Loucy (cell line): Measurements from ENCODE around the gene AFF3.

Experiments
- EZH2phosphoT487 ChIP-seq: fragments of 200-600 bp; IDR thresholded peaks from 2 replicates; pipeline ENCODE4 v1.6.1; 2018; ENCODE audit warnings: antibody characterized with exemption, mild to moderate bottlenecking, moderate library complexity, borderline replicate concordance
- TF ChIP-seq, protein P1 (sequence below): fragments of 200-600 bp; sonication (generic); conservative IDR thresholded peaks from 2 replicates; pipeline ENCODE4 v1.5.1; 2014; ENCODE audit warnings: mild to moderate bottlenecking, antibody characterized with exemption, low read length

- TF ChIP-seq, protein P1, sequence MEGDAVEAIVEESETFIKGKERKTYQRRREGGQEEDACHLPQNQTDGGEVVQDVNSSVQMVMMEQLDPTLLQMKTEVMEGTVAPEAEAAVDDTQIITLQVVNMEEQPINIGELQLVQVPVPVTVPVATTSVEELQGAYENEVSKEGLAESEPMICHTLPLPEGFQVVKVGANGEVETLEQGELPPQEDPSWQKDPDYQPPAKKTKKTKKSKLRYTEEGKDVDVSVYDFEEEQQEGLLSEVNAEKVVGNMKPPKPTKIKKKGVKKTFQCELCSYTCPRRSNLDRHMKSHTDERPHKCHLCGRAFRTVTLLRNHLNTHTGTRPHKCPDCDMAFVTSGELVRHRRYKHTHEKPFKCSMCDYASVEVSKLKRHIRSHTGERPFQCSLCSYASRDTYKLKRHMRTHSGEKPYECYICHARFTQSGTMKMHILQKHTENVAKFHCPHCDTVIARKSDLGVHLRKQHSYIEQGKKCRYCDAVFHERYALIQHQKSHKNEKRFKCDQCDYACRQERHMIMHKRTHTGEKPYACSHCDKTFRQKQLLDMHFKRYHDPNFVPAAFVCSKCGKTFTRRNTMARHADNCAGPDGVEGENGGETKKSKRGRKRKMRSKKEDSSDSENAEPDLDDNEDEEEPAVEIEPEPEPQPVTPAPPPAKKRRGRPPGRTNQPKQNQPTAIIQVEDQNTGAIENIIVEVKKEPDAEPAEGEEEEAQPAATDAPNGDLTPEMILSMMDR, result no peak
- no peak for TF ChIP-seq EZH2phosphoT487
Observed at GRCh38 chr2:100180503-100180902, 38.1 kb upstream of the AFF3 start.
